Measurements from ENCODE around the gene ZNF462. TPM values are rescaled to one million over a fixed set of nuclear protein-coding genes. Genes with fewer than 3 reads are reported as not detected.

ZNF462 gene
- total and polyA plus RNA-seq, 2 of the 4 experiments (the other 2 are of a cell fraction) = 6.1 to 18.8 TPM

- no CpG with 5 or more reads among the region's 3 CpGs for WGBS, 2 experiments (ENCODE audit: extremely low coverage in 2 of 2, insufficient read length in 1 of 2)
- Histone ChIP-seq H3K18ac (ENCODE audit: low read depth, low read length) (no peak overlapping the region), H3K4me3 (ENCODE audit: insufficient read depth, low read depth, low read length) (no peak overlapping the region), H3K27ac (ENCODE audit: insufficient read depth, low read length) (no peak overlapping the region), H3K4ac (ENCODE audit: low read depth, low read length) (no peak overlapping the region), H3K9me3 (ENCODE audit: control insufficient read depth, insufficient read depth, low read length) (no peaks in the 10 kb centered on the region; the same call in 1 of the 2 replicates), H3K36me3 (ENCODE audit: control insufficient read depth, insufficient read depth, low read length) (peaks cover 8% of the 10 kb centered on the region), H2BK20ac (ENCODE audit: low read depth, low read length) (no peak overlapping the region), H4K20me1 (ENCODE audit: insufficient read depth, low read length) (no peaks in the 10 kb centered on the region), H4K5ac (ENCODE audit: low read depth, low read length) (no peak overlapping the region), H2AK9ac (replicated peaks; ENCODE audit: low read depth, low read length, poor library complexity) (no peak overlapping the region), H3K4me1 (ENCODE audit: control insufficient read depth, insufficient read depth, low read length) (peaks cover under 1% of the 10 kb centered on the region; the same call in 1 of the 2 replicates), H3K14ac (replicated peaks; ENCODE audit: low read depth, low read length) (no peak overlapping the region), H3K27me3 (ENCODE audit: control insufficient read depth, insufficient read depth, low read length) (no peaks in the 10 kb centered on the region), H2BK5ac (ENCODE audit: low read depth, low read length, poor library complexity, severe bottlenecking) (no peak overlapping the region), H3K9ac (ENCODE audit: low read depth, low read length) (no peak overlapping the region), H3K79me1 (ENCODE audit: low read depth in 1 of 2, low read length in 2 of 2) (0 out of 4 replicates have a peak, but pooled peaks cover 0 to 3% of the 10 kb centered on the region in 2 experiments), H4K8ac (ENCODE audit: low read depth in 2 of 2, low read length in 2 of 2) (no peak overlapping the region), H2BK120ac (ENCODE audit: low read depth, low read length) (no peak overlapping the region), H3K56ac (ENCODE audit: extremely low read depth, insufficient read depth, low read length) (no peak overlapping the region), H3K4me2 (ENCODE audit: low read depth, low read length) (no peak overlapping the region), H4K91ac (ENCODE audit: insufficient read depth, low read depth, low read length) (no peak overlapping the region), H3K9me1 (ENCODE audit: insufficient read depth, low read length) (peaks cover 5% of the 10 kb centered on the region; the same call in 1 of the 2 replicates), H2BK15ac (ENCODE audit: low read depth, low read length) (no peak overlapping the region), H2AFZ (replicated peaks; ENCODE audit: low read length, poor library complexity) (no peak overlapping the region), H2AK5ac (ENCODE audit: low read depth, low read length) (no peak overlapping the region), H3K23ac (ENCODE audit: low read depth, low read length) (no peak overlapping the region)
- TF ChIP-seq RAD21 (IDR thresholded peaks at IDR 0.05; ENCODE audit: low read length) = no peak
- no peak for TF ChIP-seq MAFK (IDR thresholded peaks at IDR 0.05; ENCODE audit: low read depth, low read length)
- TF ChIP-seq CEBPB (IDR thresholded peaks at IDR 0.05; ENCODE audit: low read depth, low read length) = no peak
- no peak for TF ChIP-seq RCOR1 (IDR thresholded peaks at IDR 0.05; ENCODE audit: insufficient replicate concordance, low read length)
- no peak for TF ChIP-seq MAZ (IDR thresholded peaks at IDR 0.05; ENCODE audit: borderline replicate concordance, low read depth, low read length)
- no peak for TF ChIP-seq CTCF (conservative IDR thresholded peaks at IDR 0.05; ENCODE audit: low read depth, low read length)
- in situ Hi-C loops (cut with MboI; ENCODE audit: low sequenced_read_pairs) (no loop called here), dilution Hi-C loops (cut with HindIII; ENCODE audit: low sequenced_read_pairs, unreplicated experiment) (no loop called here), intact Hi-C loops (cut with micrococcal nuclease) (no loop called here)
- DNase-seq = no peak
- CTCF ChIA-PET = no interaction called here
- BruUV-seq (replicated peaks) = no TSS peak
- ATAC-seq (ENCODE audit: low read depth) = no peak
- POLR2A ChIA-PET (ENCODE audit: unreplicated experiment) = no interaction called here
These were observed 100.7 kb downstream of the ZNF462 start for GRCh38 chr9:106963684-106964083.
